Transverse colon (tissue), 4 donors: ENCODE results near the gene WDR48. TPM values are rescaled to one million over a fixed set of nuclear protein-coding genes. Genes with fewer than 3 reads are reported as not detected.

ENCODE experiments used
- DNase-seq: peaks from one replicate; pipeline ENCODE4 v3.0.0-alpha.2; 2019
- H3K27ac ChIP-seq, 4 donors: fragments of 200-600 bp; sonication (generic); 2 replicates each; pipeline ENCODE4 v1.5.1; 2016 to 2018; ENCODE audit warnings: inconsistent platforms in 4 of 4
- H3K27me3 ChIP-seq: fragments of 200-600 bp; sonication (generic); 2 replicates; pipeline ENCODE4 v1.5.1; 2017; ENCODE audit warnings: inconsistent platforms
- H3K36me3 ChIP-seq, 4 donors: fragments of 200-600 bp; sonication (generic); 2 replicates each; pipeline ENCODE4 v1.5.1; 2017 to 2019; ENCODE audit warnings: inconsistent platforms in 4 of 4
- H3K4me1 ChIP-seq, 4 donors: fragments of 200-600 bp; sonication (generic); 2 replicates each; pipeline ENCODE4 v1.5.1; 2017 to 2020; ENCODE audit warnings: inconsistent platforms in 4 of 4
- H3K4me3 ChIP-seq, 4 donors: fragments of 200-600 bp; sonication (generic); 1 replicate in 1 of 4; 2 replicates in 3 of 4; pipeline versions ENCODE4 v1.5.1 to v1.6.1; 2017 to 2019; ENCODE audit warnings: inconsistent platforms in 4 of 4
- H3K9me3 ChIP-seq, 2 donors: fragments of 200-600 bp; sonication (generic); 2 replicates each; pipeline ENCODE4 v1.5.1; 2017 to 2019; ENCODE audit warnings: inconsistent platforms in 2 of 2
- CTCF ChIP-seq, 5 experiments: fragments of 200-600 bp in 3 of 5; fragments of 450-650 bp in 2 of 5; sonication (generic) in 3 of 5; IDR thresholded peaks; 1 replicate in 2 of 5; 2 replicates in 3 of 5; pipeline ENCODE4 v1.5.1; 2016 to 2017; ENCODE audit warnings: antibody characterized with exemption in 5 of 5, inconsistent platforms in 3 of 5, mild to moderate bottlenecking in 2 of 5, moderate library complexity in 1 of 5
- EP300 ChIP-seq: sonication (generic); formaldehyde crosslinking; IDR thresholded peaks from one replicate; pipeline ENCODE4 v1.6.1; 2017; ENCODE audit warnings: antibody characterized with exemption, low read depth
- POLR2A ChIP-seq: fragments of 450-650 bp; IDR thresholded peaks from one replicate; pipeline ENCODE4 v1.6.1; 2016; ENCODE audit warnings: antibody characterized with exemption, mild to moderate bottlenecking, moderate library complexity
- POLR2AphosphoS5 ChIP-seq, 3 donors: sonication (generic); formaldehyde crosslinking; IDR thresholded peaks; one replicate each; pipeline ENCODE4 v1.6.1; 2016; ENCODE audit warnings: antibody characterized with exemption in 3 of 3
- WGBS, 2 donors: methylation state at CpG; one replicate each; pipeline ENCODE4 v1.1.5; 2018; ENCODE audit warnings: low coverage in 1 of 2; 5-methylcytosine and 5-hydroxymethylcytosine counted together
- in situ Hi-C, 4 donors: fragments of 200-750 bp; cut with MboI; loops; one replicate each; pipeline versions ENCODE4 v1.15.0 to v1.15.1; 2017; ENCODE audit warnings: low sequenced_read_pairs in 3 of 4, low pct_ligation_motif_present in 1 of 4, low pct_unique_long_range_greater_than_20kb in 1 of 4
- intact Hi-C: fragments of 100-400 bp; cut with DNase I; formaldehyde crosslinking; loops from one replicate; pipeline ENCODE4 v1.15.1; 2023; ENCODE audit warnings: low total_unique reads
- total RNA-seq, 4 donors: library from RNA; depleted of rRNA; stranded (reverse); fragments of >200 nt; gene quantifications; one replicate each; pipeline ENCODE4 v1.1.0, GENCODE V29; 2016

Gene WDR48
- total RNA-seq, 4 donors from 2014 or later = 31.0 to 47.6 (median 36.2) TPM

- TF ChIP-seq EP300 = no peak
- no peak for TF ChIP-seq POLR2AphosphoS5 (IDR thresholded peaks at IDR 0.05)
- no peak for TF ChIP-seq POLR2A
- TF ChIP-seq CTCF (IDR thresholded peaks at IDR 0.05) = no peak
- intact Hi-C loops (no loop called here), in situ Hi-C loops (no loop called here)
- no peaks in the 10 kb centered on the region for H3K4me1 ChIP-seq
- peaks cover 0 to 40% (median 20%) of the 10 kb centered on the region in 4 donors for H3K36me3 ChIP-seq
- no peaks in the 10 kb centered on the region for H3K9me3 ChIP-seq
- no peak for DNase-seq
- no peak overlapping the region for H3K27ac ChIP-seq
- no peak overlapping the region for H3K4me3 ChIP-seq
- H3K27me3 ChIP-seq = no peaks in the 10 kb centered on the region
- WGBS, 2 donors = 92% methylated on average over 3 of the region's 3 CpGs; no CpG with 5 or more reads in 1 of the 2 donors
These were observed 36.6 kb downstream of the WDR48 start for GRCh38 chr3:39088456-39088855.

- TF ChIP-seq POLR2A = no peak
- TF ChIP-seq POLR2AphosphoS5 (IDR thresholded peaks at IDR 0.05) = no peak
- TF ChIP-seq CTCF (IDR thresholded peaks at IDR 0.05) = no peak
- no peak for TF ChIP-seq EP300
- intact Hi-C loops = no loop called here
- Histone ChIP-seq H3K27me3 (no peaks in the 10 kb centered on the region), H3K27ac (no peak overlapping the region), H3K4me3 (no peak overlapping the region), H3K9me3 (no peaks in the 10 kb centered on the region), H3K36me3 (peaks cover 0 to 43% (median 21%) of the 10 kb centered on the region in 4 donors), H3K4me1 (no peaks in the 10 kb centered on the region)
- DNase-seq = no peak
- 79 to 93% methylated on average over 3 of the region's 3 CpGs for whole genome bisulfite sequencing, 2 donors
- in situ Hi-C loops = no loop called here
These were observed 37.1 kb downstream of the WDR48 start for GRCh38 chr3:39088889-39089288.

GRCh38 chr3:39090922-39091321 lies 39.1 kb downstream of the WDR48 start:
- H3K4me3 ChIP-seq = no peak overlapping the region
- H3K27ac ChIP-seq = no peak overlapping the region
- no peaks in the 10 kb centered on the region for H3K4me1 ChIP-seq
- no peaks in the 10 kb centered on the region for H3K27me3 ChIP-seq
- no peaks in the 10 kb centered on the region for H3K9me3 ChIP-seq
- TF ChIP-seq POLR2A (no peak), EP300 (no peak), CTCF (IDR thresholded peaks at IDR 0.05) (no peak), POLR2AphosphoS5 (IDR thresholded peaks at IDR 0.05) (no peak)
- peaks cover 0 to 54% (median 25%) of the 10 kb centered on the region in 4 donors for H3K36me3 ChIP-seq
- WGBS, 2 donors = 77 to 83% methylated on average over 1 to 2 of the region's 2 CpGs
- intact Hi-C loops = no loop called here
- in situ Hi-C loops = no loop called here
- no peak for DNase-seq

GRCh38 chr3:39094851-39095677 lies 43.2 kb downstream of the WDR48 start:
- no peaks in the 10 kb centered on the region for H3K27me3 ChIP-seq
- H3K27ac ChIP-seq = no peak overlapping the region
- no peak overlapping the region for H3K4me3 ChIP-seq
- no peaks in the 10 kb centered on the region for H3K9me3 ChIP-seq
- no peaks in the 10 kb centered on the region for H3K4me1 ChIP-seq
- intact Hi-C loops (no loop called here), in situ Hi-C loops (no loop called here)
- WGBS, 2 donors = 77% methylated on average over 4 to 7 of the region's 7 CpGs
- TF ChIP-seq POLR2AphosphoS5 (IDR thresholded peaks at IDR 0.05) = peak in 1 of 3 donors; percentile 19
- TF ChIP-seq CTCF (IDR thresholded peaks at IDR 0.05) = no peak
- H3K36me3 ChIP-seq = peaks cover 0 to 45% (median 14%) of the 10 kb centered on the region in 4 donors
- no peak for DNase-seq
